Measurements from ENCODE around the gene JAZF1. TPM values are rescaled to one million over a fixed set of nuclear protein-coding genes. Genes with fewer than 3 reads are reported as not detected.

Gene JAZF1
- total RNA-seq, 2 donors from 2014 or later: 13.9 to 16.5 TPM

GRCh38 chr7:27804139-27804538 lies 376.5 kb downstream of the JAZF1 start:
- no peak overlapping the region for H3K27ac ChIP-seq
- ATAC-seq (ENCODE audit: insufficient number of reproducible peaks, low FRiP score, low read depth): no peak
- no peak for TF ChIP-seq CTCF (IDR thresholded peaks at IDR 0.05)

GRCh38 chr7:27802999-27803398 lies 377.6 kb downstream of the JAZF1 start:
- TF ChIP-seq CTCF (IDR thresholded peaks at IDR 0.05): no peak
- H3K36me3 ChIP-seq: no peaks in the 10 kb centered on the region
- DNase-seq (ENCODE audit: low spot score) (no peak), ATAC-seq (ENCODE audit: insufficient number of reproducible peaks, low FRiP score, low read depth) (no peak)
- H3K4me3 ChIP-seq: no peak overlapping the region
- H3K9me3 ChIP-seq: no peaks in the 10 kb centered on the region
- H3K4me1 ChIP-seq (ENCODE audit: control insufficient read depth in 1 of 2, low read depth in 2 of 2): peaks cover 3 to 7% of the 10 kb centered on the region in 2 donors
- H3K27ac ChIP-seq: no peak overlapping the region
- H3K27me3 ChIP-seq (replicated peaks; ENCODE audit: insufficient read depth): no peaks in the 10 kb centered on the region

More at GRCh38 chr7:27804139-27804538, 376.5 kb downstream of the JAZF1 start:
- Histone ChIP-seq H3K36me3 (no peaks in the 10 kb centered on the region), H3K9me3 (no peaks in the 10 kb centered on the region), H3K4me3 (no peak overlapping the region), H3K27me3 (replicated peaks; ENCODE audit: insufficient read depth) (no peaks in the 10 kb centered on the region), H3K4me1 (ENCODE audit: control insufficient read depth in 1 of 2, low read depth in 2 of 2) (peaks cover 11 to 18% of the 10 kb centered on the region in 2 donors)
- no peak for DNase-seq (ENCODE audit: low spot score)

- ATAC-seq (ENCODE audit: insufficient number of reproducible peaks, low FRiP score, low read depth) (no peak), DNase-seq (ENCODE audit: low spot score) (no peak)
- Histone ChIP-seq H3K27me3 (replicated peaks; ENCODE audit: insufficient read depth) (no peaks in the 10 kb centered on the region), H3K27ac (no peak overlapping the region), H3K4me1 (ENCODE audit: control insufficient read depth in 1 of 2, low read depth in 2 of 2) (no peaks in the 10 kb centered on the region), H3K4me3 (no peak overlapping the region), H3K9me3 (no peaks in the 10 kb centered on the region), H3K36me3 (peaks cover 15% of the 10 kb centered on the region)
- TF ChIP-seq CTCF (IDR thresholded peaks at IDR 0.05): no peak
Observed at GRCh38 chr7:27799212-27799611, 381.4 kb downstream of the JAZF1 start.

- no peak for ATAC-seq (ENCODE audit: insufficient number of reproducible peaks, low FRiP score, low read depth)
- Histone ChIP-seq H3K4me3 (no peak overlapping the region), H3K36me3 (peaks cover 20% of the 10 kb centered on the region), H3K27me3 (replicated peaks; ENCODE audit: insufficient read depth) (no peaks in the 10 kb centered on the region), H3K4me1 (ENCODE audit: control insufficient read depth in 1 of 2, low read depth in 2 of 2) (no peaks in the 10 kb centered on the region), H3K9me3 (no peaks in the 10 kb centered on the region), H3K27ac (no peak overlapping the region)
- DNase-seq (ENCODE audit: low spot score): no peak
- TF ChIP-seq CTCF (IDR thresholded peaks at IDR 0.05): no peak
Observed at GRCh38 chr7:27795977-27796376, 384.6 kb downstream of the JAZF1 start.

GRCh38 chr7:27793780-27794179 lies 386.8 kb downstream of the JAZF1 start:
- DNase-seq (ENCODE audit: low spot score): no peak
- H3K4me3 ChIP-seq: no peak overlapping the region
- no peak for ATAC-seq (ENCODE audit: insufficient number of reproducible peaks, low FRiP score, low read depth)
- H3K27me3 ChIP-seq (replicated peaks; ENCODE audit: insufficient read depth): no peaks in the 10 kb centered on the region
- H3K9me3 ChIP-seq: no peaks in the 10 kb centered on the region
- no peak for TF ChIP-seq CTCF (IDR thresholded peaks at IDR 0.05)
- H3K4me1 ChIP-seq (ENCODE audit: control insufficient read depth in 1 of 2, low read depth in 2 of 2): no peaks in the 10 kb centered on the region
- peaks cover 20% of the 10 kb centered on the region for H3K36me3 ChIP-seq
- no peak overlapping the region for H3K27ac ChIP-seq
